ENCODE data around the gene CBY1.
A peak's percentile ranks its signal among the peaks of the same experiment; 100 is the strongest.

The CBY1 gene

GRCh38 chr22:38698407-38699094 is 42.1 kb downstream of the CBY1 start:
- Histone ChIP-seq H2AFZ (ENCODE audit: low read length) (no peak overlapping the region), H3K4me3 (ENCODE audit: low read length, poor library complexity, severe bottlenecking) (peak overlapping the region; percentile 94), H3F3A (ENCODE audit: low read depth) (0 out of 2 replicates have a peak, but pooled peaks cover 3% of the 10 kb centered on the region), H3K9me3 (ENCODE audit: insufficient read depth, low read depth, low read length) (no peaks in the 10 kb centered on the region), H4K20me1 (ENCODE audit: insufficient read depth, low read length, poor library complexity, severe bottlenecking) (peaks cover 22% of the 10 kb centered on the region), H3K79me2 (ENCODE audit: insufficient read depth, low read length) (peaks cover 69% of the 10 kb centered on the region), H3K27me3 (ENCODE audit: insufficient read depth, low read length, poor library complexity, severe bottlenecking) (no peaks in the 10 kb centered on the region), H3K9ac (ENCODE audit: low read depth, low read length, poor library complexity, severe bottlenecking) (peak overlapping the region; percentile 97), H3K9me2 (replicated peaks; ENCODE audit: low read depth, low read length) (no peaks in the 10 kb centered on the region), H3K4me2 (ENCODE audit: low read depth, low read length, poor library complexity, severe bottlenecking) (peak overlapping the region; percentile 99), H3K4me1 (ENCODE audit: insufficient read depth, low read length, poor library complexity, severe bottlenecking) (peaks cover 62% of the 10 kb centered on the region), H3K36me3 (ENCODE audit: insufficient read depth, low read length) (no peaks in the 10 kb centered on the region)
- no peak for TF ChIP-seq EZH2phosphoT487 (IDR thresholded peaks at IDR 0.05; ENCODE audit: borderline replicate concordance)
- TF ChIP-seq CTCF (conservative IDR thresholded peaks at IDR 0.05; ENCODE audit: low read length), result no peak

- H3K9me3 ChIP-seq (ENCODE audit: insufficient read depth, low read depth, low read length), result no peaks in the 10 kb centered on the region
- no peak overlapping the region for H2AFZ ChIP-seq (ENCODE audit: low read length)
- peaks cover 21% of the 10 kb centered on the region for H4K20me1 ChIP-seq (ENCODE audit: insufficient read depth, low read length, poor library complexity, severe bottlenecking)
- no peaks in the 10 kb centered on the region for H3K36me3 ChIP-seq (ENCODE audit: insufficient read depth, low read length)
- TF ChIP-seq CTCF (conservative IDR thresholded peaks at IDR 0.05; ENCODE audit: low read length) (no peak), EZH2phosphoT487 (IDR thresholded peaks at IDR 0.05; ENCODE audit: borderline replicate concordance) (no peak)
- no peaks in the 10 kb centered on the region for H3K27me3 ChIP-seq (ENCODE audit: insufficient read depth, low read length, poor library complexity, severe bottlenecking)
- H3K4me2 ChIP-seq (ENCODE audit: low read depth, low read length, poor library complexity, severe bottlenecking), result peak overlapping the region; percentile 99
- peaks cover 63% of the 10 kb centered on the region for H3K79me2 ChIP-seq (ENCODE audit: insufficient read depth, low read length)
- peaks cover 56% of the 10 kb centered on the region for H3K4me1 ChIP-seq (ENCODE audit: insufficient read depth, low read length, poor library complexity, severe bottlenecking)
- peak overlapping the region; percentile 97 for H3K9ac ChIP-seq (ENCODE audit: low read depth, low read length, poor library complexity, severe bottlenecking)
- no peaks in the 10 kb centered on the region for H3K9me2 ChIP-seq (replicated peaks; ENCODE audit: low read depth, low read length)
- H3F3A ChIP-seq (ENCODE audit: low read depth), result 0 out of 2 replicates have a peak, but pooled peaks cover 3% of the 10 kb centered on the region
- peak overlapping the region; percentile 94 for H3K4me3 ChIP-seq (ENCODE audit: low read length, poor library complexity, severe bottlenecking)
These were observed 42.7 kb downstream of the CBY1 start for GRCh38 chr22:38699143-38699542.

GRCh38 chr22:38699784-38700183 is 43.3 kb downstream of the CBY1 start:
- H3K4me1 ChIP-seq (ENCODE audit: insufficient read depth, low read length, poor library complexity, severe bottlenecking), result peaks cover 57% of the 10 kb centered on the region
- H3K9ac ChIP-seq (ENCODE audit: low read depth, low read length, poor library complexity, severe bottlenecking), result peak overlapping the region; percentile 97
- H2AFZ ChIP-seq (ENCODE audit: low read length), result peak overlapping the region; percentile 92; the same call in 1 of the 2 replicates
- no peaks in the 10 kb centered on the region for H3K9me2 ChIP-seq (replicated peaks; ENCODE audit: low read depth, low read length)
- peaks cover 19% of the 10 kb centered on the region for H4K20me1 ChIP-seq (ENCODE audit: insufficient read depth, low read length, poor library complexity, severe bottlenecking)
- H3K4me3 ChIP-seq (ENCODE audit: low read length, poor library complexity, severe bottlenecking), result peak overlapping the region; percentile 94
- peak overlapping the region; percentile 99 for H3K4me2 ChIP-seq (ENCODE audit: low read depth, low read length, poor library complexity, severe bottlenecking)
- H3K36me3 ChIP-seq (ENCODE audit: insufficient read depth, low read length), result no peaks in the 10 kb centered on the region
- H3K27me3 ChIP-seq (ENCODE audit: insufficient read depth, low read length, poor library complexity, severe bottlenecking), result no peaks in the 10 kb centered on the region
- peaks cover 58% of the 10 kb centered on the region for H3K79me2 ChIP-seq (ENCODE audit: insufficient read depth, low read length)
- H3K9me3 ChIP-seq (ENCODE audit: insufficient read depth, low read depth, low read length), result no peaks in the 10 kb centered on the region
- no peak for TF ChIP-seq CTCF (conservative IDR thresholded peaks at IDR 0.05; ENCODE audit: low read length)
- TF ChIP-seq EZH2phosphoT487 (IDR thresholded peaks at IDR 0.05; ENCODE audit: borderline replicate concordance), result no peak
- H3F3A ChIP-seq (ENCODE audit: low read depth), result 0 out of 2 replicates have a peak, but pooled peaks cover 3% of the 10 kb centered on the region
